PC-9 (cell line): Measurements from ENCODE around the gene SDCCAG8. TPM values are rescaled to one million over a fixed set of nuclear protein-coding genes. Genes with fewer than 3 reads are reported as not detected.

ENCODE experiments used
- BruUV-seq: library from RNA; stranded (reverse); fragments of 400-500 nt; replicated peaks from 2 replicates; lab custom pipeline; 2021; lab: Mats Ljungman, UMichigan
- CTCF ChIA-PET: fragments of 300-600 bp; sonication (Branson Sonifier 250); formaldehyde crosslinking; loops from one replicate; lab custom pipeline; 2022; ENCODE audit warnings: antibody characterized with exemption; lab: Charles Lee
- POLR2A ChIA-PET: fragments of 300-600 bp; sonication (Branson Sonifier 250); formaldehyde crosslinking; loops from one replicate; lab custom pipeline; 2022; ENCODE audit warnings: antibody characterized with exemption; ENCODE audit not compliant: unreplicated experiment; lab: Charles Lee
- DNase-seq, 2 experiments: peaks; one replicate each; pipeline versions ENCODE4 v3.0.0 to v3.0.0-alpha.2; 2015 to 2022; ENCODE audit warnings: mixed read lengths in 1 of 2
- H2AFZ ChIP-seq: fragments of 200-600 bp; sonication (generic); 2 replicates; pipeline ENCODE4 v1.8.1; 2017; ENCODE audit warnings: antibody characterized with exemption
- H3F3A ChIP-seq: fragments of 200-600 bp; sonication (generic); 2 replicates; pipeline ENCODE4 v1.8.1; 2017; ENCODE audit warnings: antibody characterized with exemption, mild to moderate bottlenecking, low read depth; ENCODE audit not compliant: insufficient read depth
- H3K27ac ChIP-seq: fragments of 200-600 bp; sonication (generic); 2 replicates; pipeline ENCODE4 v1.6.1; 2016; ENCODE audit warnings: mixed run types
- H3K27me3 ChIP-seq: fragments of 200-600 bp; sonication (generic); 2 replicates; pipeline ENCODE4 v1.6.1; 2016; ENCODE audit warnings: low read depth, mixed run types; ENCODE audit not compliant: insufficient read depth
- H3K36me3 ChIP-seq: fragments of 200-600 bp; sonication (generic); 2 replicates; pipeline ENCODE4 v1.6.1; 2016; ENCODE audit warnings: low read depth, mixed run types
- H3K4me1 ChIP-seq: fragments of 200-600 bp; sonication (generic); replicated peaks from 2 replicates; pipeline ENCODE4 v1.6.1; 2016; ENCODE audit warnings: mixed run types; ENCODE audit not compliant: insufficient read depth
- H3K4me2 ChIP-seq: fragments of 200-600 bp; sonication (generic); 2 replicates; pipeline ENCODE4 v1.6.1; 2017; ENCODE audit warnings: mixed run types
- H3K4me3 ChIP-seq: fragments of 200-600 bp; sonication (generic); 2 replicates; pipeline ENCODE4 v1.6.1; 2016; ENCODE audit warnings: mixed run types
- H3K79me2 ChIP-seq: fragments of 200-600 bp; sonication (generic); 2 replicates; pipeline ENCODE4 v1.6.1; 2017; ENCODE audit warnings: low read depth, mixed run types
- H3K9me2 ChIP-seq: fragments of 200-600 bp; sonication (generic); 2 replicates; pipeline ENCODE4 v1.8.1; 2017; ENCODE audit warnings: mild to moderate bottlenecking; ENCODE audit not compliant: insufficient read depth
- H3K9me3 ChIP-seq: fragments of 200-600 bp; sonication (generic); 2 replicates; pipeline ENCODE4 v1.8.1; 2016; ENCODE audit warnings: low read depth; ENCODE audit not compliant: insufficient read depth
- H4K20me1 ChIP-seq: fragments of 200-600 bp; sonication (generic); 2 replicates; pipeline ENCODE4 v1.8.1; 2017; ENCODE audit not compliant: insufficient read depth
- CTCF ChIP-seq: fragments of 200-600 bp; sonication (generic); conservative IDR thresholded peaks from 2 replicates; pipeline ENCODE4 v1.6.1; 2017; ENCODE audit warnings: mixed run types, antibody characterized with exemption, mild to moderate bottlenecking, moderate library complexity
- EZH2 ChIP-seq: fragments of 200-600 bp; sonication (generic); IDR thresholded peaks from 2 replicates; pipeline ENCODE4 v1.8.0; 2017; ENCODE audit warnings: antibody characterized with exemption, low read depth
- intact Hi-C: fragments of 100-400 bp; cut with micrococcal nuclease; formaldehyde crosslinking; loops from one replicate; pipeline ENCODE4 v1.10.0; 2022; ENCODE audit not compliant: unreplicated experiment
- total RNA-seq: library from RNA; stranded (reverse); gene quantifications from 2 replicates; pipeline ENCODE4 v1.2.3, GENCODE V29; 2021

The SDCCAG8 gene
- total RNA-seq, 1 experiment from 2014 or later = 22.7 TPM

- intact Hi-C loops = no loop called here
- no peak for TF ChIP-seq EZH2
- no peak for TF ChIP-seq CTCF
- ChIA-PET CTCF (no interaction called here), POLR2A (no interaction called here)
- no peak overlapping the region for H3K4me2 ChIP-seq
- no peaks in the 10 kb centered on the region for H3K4me1 ChIP-seq
- DNase-seq = no peak
- H4K20me1 ChIP-seq = no peaks in the 10 kb centered on the region
- no peak overlapping the region for H3K27ac ChIP-seq
- H3K9me3 ChIP-seq = no peaks in the 10 kb centered on the region
- H3K27me3 ChIP-seq = no peaks in the 10 kb centered on the region
- BruUV-seq = no TSS peak
- H3K36me3 ChIP-seq = no peaks in the 10 kb centered on the region
- no peaks in the 10 kb centered on the region for H3F3A ChIP-seq
- no peak overlapping the region for H2AFZ ChIP-seq
- no peaks in the 10 kb centered on the region for H3K9me2 ChIP-seq
- no peaks in the 10 kb centered on the region for H3K79me2 ChIP-seq
- H3K4me3 ChIP-seq = no peak overlapping the region
Observed at GRCh38 chr1:243396876-243397275, 141.0 kb downstream of the SDCCAG8 start.

GRCh38 chr1:243397613-243398321 lies 141.9 kb downstream of the SDCCAG8 start:
- Histone ChIP-seq H4K20me1 (0 out of 2 replicates have a peak, but pooled peaks cover 3% of the 10 kb centered on the region), H3K27ac (no peak overlapping the region), H3K4me1 (no peaks in the 10 kb centered on the region), H3K36me3 (no peaks in the 10 kb centered on the region), H3K9me3 (no peaks in the 10 kb centered on the region), H3K9me2 (no peaks in the 10 kb centered on the region), H2AFZ (no peak overlapping the region), H3K4me2 (no peak overlapping the region), H3K79me2 (no peaks in the 10 kb centered on the region), H3K27me3 (no peaks in the 10 kb centered on the region), H3K4me3 (no peak overlapping the region), H3F3A (no peaks in the 10 kb centered on the region)
- TF ChIP-seq CTCF = no peak
- no peak for TF ChIP-seq EZH2
- BruUV-seq = no TSS peak
- POLR2A ChIA-PET = no interaction called here
- DNase-seq = no peak
- CTCF ChIA-PET = no interaction called here
- intact Hi-C loops = no loop called here

- Histone ChIP-seq H3K9me2 (no peaks in the 10 kb centered on the region), H3K4me2 (no peak overlapping the region), H3K4me3 (no peak overlapping the region), H3K9me3 (no peaks in the 10 kb centered on the region), H3K4me1 (no peaks in the 10 kb centered on the region), H3K36me3 (no peaks in the 10 kb centered on the region), H3K27me3 (no peaks in the 10 kb centered on the region), H2AFZ (no peak overlapping the region), H3K79me2 (no peaks in the 10 kb centered on the region), H3K27ac (no peak overlapping the region), H3F3A (no peaks in the 10 kb centered on the region), H4K20me1 (0 out of 2 replicates have a peak, but pooled peaks cover 4% of the 10 kb centered on the region)
- ChIA-PET CTCF (no interaction called here), POLR2A (no interaction called here)
- intact Hi-C loops = no loop called here
- TF ChIP-seq EZH2 (no peak), CTCF (no peak)
- DNase-seq = no peak
- no TSS peak for BruUV-seq
Observed at GRCh38 chr1:243399561-243400155, 143.8 kb downstream of the SDCCAG8 start.
